ENCODE measurements around the gene DHX57. TPM values are rescaled to one million over a fixed set of nuclear protein-coding genes. Genes with fewer than 3 reads are reported as not detected.

DHX57 gene
- 10 to 100 TPM; 11.5 to 12.0 (median 11.7) TPM for total RNA-seq

GRCh38 chr2:38875576-38876367 lies at the start of gene DHX57, which contains the start of gene MORN2:
DHX57 (minus strand) TSS chr2:38875934; CDS start chr2:38868405, 7,529 bp downstream.
MORN2 (plus strand) TSS chr2:38875976.
- in situ Hi-C loops (cut with MboI; ENCODE audit: low sequenced_read_pairs in 4 of 4) (no loop called here), intact Hi-C loops (cut with DNase I; ENCODE audit: low total_unique reads) (loop anchor here (2.0 kb wide), 1 partner anchor 97 kb away; the partner anchor contains the start of gene GEMIN6)
- Histone ChIP-seq H3K4me1 (peaks cover 13 to 16% of the 10 kb centered on the region in 2 donors), H3K4me3 (peak within 1 kb of the TSS; percentile 79 to 96 (median 94)), H3K36me3 (no peaks in the 10 kb centered on the region), H3K27me3 (no peaks in the 10 kb centered on the region), H3K27ac (peak within 1 kb of the TSS; percentile 68 to 79 (median 74)), H3K9me3 (no peaks in the 10 kb centered on the region)
- peak; percentile 97 for ATAC-seq
- peak; percentile 82 to 86 for DNase-seq
- TF ChIP-seq CTCF (IDR thresholded peaks at IDR 0.05 in 4 of 5, conservative IDR thresholded peaks at IDR 0.05 in 1 of 5) (no peak), POLR2A (IDR thresholded peaks at IDR 0.05) (peak in 1 of 2 donors; percentile 25)

GRCh38 chr2:38922902-38923301 lies 47.2 kb upstream of the DHX57 start:
- DNase-seq, result no peak
- intact Hi-C loops (cut with DNase I; ENCODE audit: low total_unique reads) (no loop called here), in situ Hi-C loops (cut with MboI; ENCODE audit: low sequenced_read_pairs in 4 of 4) (no loop called here)
- Histone ChIP-seq H3K36me3 (no peaks in the 10 kb centered on the region), H3K4me3 (no peak overlapping the region), H3K9me3 (no peaks in the 10 kb centered on the region), H3K27ac (no peak overlapping the region), H3K4me1 (peaks cover 10 to 16% of the 10 kb centered on the region in 2 donors), H3K27me3 (no peaks in the 10 kb centered on the region)
- no peak for TF ChIP-seq CTCF (IDR thresholded peaks at IDR 0.05 in 4 of 5, conservative IDR thresholded peaks at IDR 0.05 in 1 of 5)
- TF ChIP-seq POLR2A (IDR thresholded peaks at IDR 0.05), result no peak
- ATAC-seq, result peak; percentile 45 to 55

DNA sequence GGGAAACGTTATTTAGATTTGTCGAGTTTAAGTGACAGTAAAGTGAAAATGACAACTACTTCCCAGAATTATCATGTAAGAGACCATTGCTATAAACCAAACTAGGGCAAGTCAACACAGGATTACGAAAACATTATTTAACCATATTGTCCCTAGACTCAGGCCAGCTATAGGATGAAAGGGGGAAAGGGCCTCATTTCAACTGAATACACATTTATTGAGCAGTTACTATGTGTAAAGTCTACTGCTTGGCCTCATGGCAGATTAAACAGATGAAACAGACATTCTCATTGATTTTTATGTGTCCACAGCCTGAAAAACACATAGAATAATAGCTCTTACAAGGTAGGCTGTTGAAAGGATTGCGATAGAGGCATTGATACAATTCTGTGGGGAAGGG lies 46.7 kb upstream of the DHX57 start:
- Histone ChIP-seq H3K4me3 (no peak overlapping the region), H3K36me3 (no peaks in the 10 kb centered on the region), H3K27me3 (no peaks in the 10 kb centered on the region), H3K9me3 (no peaks in the 10 kb centered on the region), H3K27ac (no peak overlapping the region), H3K4me1 (peaks cover 10 to 16% of the 10 kb centered on the region in 2 donors)
- intact Hi-C loops (cut with DNase I; ENCODE audit: low total_unique reads), result no loop called here
- ATAC-seq (no peak), DNase-seq (no peak)
- in situ Hi-C loops (cut with MboI; ENCODE audit: low sequenced_read_pairs in 4 of 4), result no loop called here
- TF ChIP-seq POLR2A (IDR thresholded peaks at IDR 0.05) (no peak), CTCF (IDR thresholded peaks at IDR 0.05 in 4 of 5, conservative IDR thresholded peaks at IDR 0.05 in 1 of 5) (no peak)

GRCh38 chr2:38912619-38913018 lies 36.9 kb upstream of the DHX57 start:
- in situ Hi-C loops (cut with MboI; ENCODE audit: low sequenced_read_pairs in 4 of 4) (no loop called here), intact Hi-C loops (cut with DNase I; ENCODE audit: low total_unique reads) (no loop called here)
- H3K4me3 ChIP-seq, result no peak overlapping the region
- no peaks in the 10 kb centered on the region for H3K9me3 ChIP-seq
- H3K36me3 ChIP-seq, result no peaks in the 10 kb centered on the region
- TF ChIP-seq CTCF (IDR thresholded peaks at IDR 0.05 in 4 of 5, conservative IDR thresholded peaks at IDR 0.05 in 1 of 5) (no peak), POLR2A (IDR thresholded peaks at IDR 0.05) (no peak)
- ATAC-seq (no peak), DNase-seq (no peak)
- peaks cover 0 to 17% of the 10 kb centered on the region in 2 donors for H3K4me1 ChIP-seq
- no peak overlapping the region for H3K27ac ChIP-seq
- no peaks in the 10 kb centered on the region for H3K27me3 ChIP-seq

Data from gastrocnemius medialis (tissue), 4 donors.